Nephron (organoid): Measurements from ENCODE around the gene MSI2.

ENCODE experiments used
- H3K27ac Mint-ChIP-seq, 3 experiments: 2 replicates each; pipeline ENCODE4 v1.8.0; 2020; ENCODE audit warnings: mixed read lengths in 3 of 3, mild to moderate bottlenecking in 2 of 3, moderate library complexity in 1 of 3
- H3K27me3 Mint-ChIP-seq: 2 replicates; pipeline ENCODE4 v1.8.0; 2021; ENCODE audit warnings: low read depth, mild to moderate bottlenecking, moderate library complexity, mixed read lengths
- H3K36me3 Mint-ChIP-seq: 2 replicates; pipeline ENCODE4 v1.8.0; 2020; ENCODE audit warnings: low read depth, mixed read lengths
- H3K4me1 Mint-ChIP-seq: 2 replicates; pipeline ENCODE4 v1.8.0; 2020; ENCODE audit warnings: mixed read lengths
- H3K4me3 Mint-ChIP-seq, 3 experiments: 2 replicates each; pipeline ENCODE4 v1.8.0; 2020; ENCODE audit warnings: mild to moderate bottlenecking in 3 of 3, mixed read lengths in 3 of 3, moderate library complexity in 2 of 3
- H3K9me3 Mint-ChIP-seq: 2 replicates; pipeline ENCODE4 v1.8.0; 2020; ENCODE audit warnings: mixed read lengths
- CTCF ChIP-seq, 3 experiments: fragments of 200-600 bp; sonication (generic); IDR thresholded peaks; one replicate each; pipeline ENCODE4 v1.5.0; 2021; ENCODE audit warnings: antibody characterized with exemption in 3 of 3; ENCODE audit not compliant: unreplicated experiment in 3 of 3

The MSI2 gene

GRCh38 chr17:57648720-57649119 is 392.4 kb downstream of the MSI2 start:
- Mint-ChIP-seq H3K36me3 (peaks cover 15% of the 10 kb centered on the region), H3K4me3 (no peak overlapping the region), H3K9me3 (no peaks in the 10 kb centered on the region), H3K4me1 (no peaks in the 10 kb centered on the region), H3K27me3 (no peaks in the 10 kb centered on the region), H3K27ac (no peak overlapping the region)
- TF ChIP-seq CTCF (IDR thresholded peaks at IDR 0.05; ENCODE audit: unreplicated experiment in 3 of 3), result no peak

GRCh38 chr17:57649191-57649590 is 392.9 kb downstream of the MSI2 start:
- H3K9me3 Mint-ChIP-seq, result no peaks in the 10 kb centered on the region
- H3K36me3 Mint-ChIP-seq, result peaks cover 10% of the 10 kb centered on the region
- H3K4me1 Mint-ChIP-seq, result no peaks in the 10 kb centered on the region
- no peak overlapping the region for H3K27ac Mint-ChIP-seq
- no peaks in the 10 kb centered on the region for H3K27me3 Mint-ChIP-seq
- no peak for TF ChIP-seq CTCF (IDR thresholded peaks at IDR 0.05; ENCODE audit: unreplicated experiment in 3 of 3)
- H3K4me3 Mint-ChIP-seq, result no peak overlapping the region

- Mint-ChIP-seq H3K4me1 (no peaks in the 10 kb centered on the region), H3K4me3 (no peak overlapping the region), H3K27ac (no peak overlapping the region), H3K9me3 (no peaks in the 10 kb centered on the region), H3K36me3 (peaks cover 12% of the 10 kb centered on the region), H3K27me3 (no peaks in the 10 kb centered on the region)
- no peak for TF ChIP-seq CTCF (IDR thresholded peaks at IDR 0.05; ENCODE audit: unreplicated experiment in 3 of 3)
These were observed 393.6 kb downstream of the MSI2 start for GRCh38 chr17:57649731-57650484.

- Mint-ChIP-seq H3K27ac (no peak overlapping the region), H3K4me3 (no peak overlapping the region), H3K4me1 (no peaks in the 10 kb centered on the region), H3K36me3 (peaks cover 18% of the 10 kb centered on the region), H3K27me3 (no peaks in the 10 kb centered on the region), H3K9me3 (no peaks in the 10 kb centered on the region)
- TF ChIP-seq CTCF (IDR thresholded peaks at IDR 0.05; ENCODE audit: unreplicated experiment in 3 of 3), result no peak
These were observed 394.2 kb downstream of the MSI2 start for GRCh38 chr17:57650548-57650947.

- H3K36me3 Mint-ChIP-seq, result peaks cover 16% of the 10 kb centered on the region
- H3K27ac Mint-ChIP-seq, result no peak overlapping the region
- no peaks in the 10 kb centered on the region for H3K27me3 Mint-ChIP-seq
- no peaks in the 10 kb centered on the region for H3K4me1 Mint-ChIP-seq
- no peak for TF ChIP-seq CTCF (IDR thresholded peaks at IDR 0.05; ENCODE audit: unreplicated experiment in 3 of 3)
- no peak overlapping the region for H3K4me3 Mint-ChIP-seq
- H3K9me3 Mint-ChIP-seq, result no peaks in the 10 kb centered on the region
These were observed 395.1 kb downstream of the MSI2 start for GRCh38 chr17:57651451-57651850.

- no peaks in the 10 kb centered on the region for H3K9me3 Mint-ChIP-seq
These were observed 395.7 kb downstream of the MSI2 start for GRCh38 chr17:57651996-57652395.

More at GRCh38 chr17:57651996-57652395, 395.7 kb downstream of the MSI2 start:
- Mint-ChIP-seq H3K27ac (no peak overlapping the region), H3K4me1 (no peaks in the 10 kb centered on the region), H3K36me3 (peaks cover 19% of the 10 kb centered on the region), H3K4me3 (no peak overlapping the region), H3K27me3 (peaks cover 1% of the 10 kb centered on the region)
- TF ChIP-seq CTCF (IDR thresholded peaks at IDR 0.05; ENCODE audit: unreplicated experiment in 3 of 3), result no peak
